K562 (cell line): ENCODE data around the gene UNC93B1. TPM values are rescaled to one million over a fixed set of nuclear protein-coding genes. Genes with fewer than 3 reads are reported as not detected.

Experiments used
- CTBP1 ChIP-seq: fragments of 450-650 bp; IDR thresholded peaks from 2 replicates; pipeline ENCODE4 v1.6.1; 2016; ENCODE audit warnings: borderline replicate concordance
- MGA ChIP-seq: fragments of 450-650 bp; IDR thresholded peaks from 2 replicates; pipeline ENCODE4 v1.6.1; 2016; ENCODE audit warnings: mild to moderate bottlenecking, moderate library complexity
- MTA3 ChIP-seq: fragments of 450-650 bp; formaldehyde crosslinking; IDR thresholded peaks from 2 replicates; pipeline ENCODE4 v1.6.1; 2017; ENCODE audit warnings: mild to moderate bottlenecking, borderline replicate concordance
- NFE2 ChIP-seq: IDR thresholded peaks from 2 replicates; pipeline ENCODE4 v1.6.1; 2014; ENCODE audit warnings: antibody characterized with exemption, low read depth
- SMC3 ChIP-seq: conservative IDR thresholded peaks from 2 replicates; pipeline ENCODE4 v1.6.1; 2011; ENCODE audit warnings: low read depth, low read length, improper control_type of control experiment; ENCODE audit not compliant: insufficient read depth
- STAG1 ChIP-seq: sonication (generic); formaldehyde crosslinking; IDR thresholded peaks from 2 replicates; pipeline ENCODE4 v1.5.0; 2020; ENCODE audit warnings: missing genetic modification reagents, borderline replicate concordance
- polyA plus RNA-seq, 8 experiments: library from polyadenylated mRNA; depleted of rRNA in 4 of 8; stranded (reverse) in 5 of 8; unstranded in 3 of 8; fragments of >200 nt; fragmentation: Nextera tagmentation in 2 of 8; fragmentation: Illumina TruSeq in 1 of 8; extraction: Ambion mirVana in 2 of 8; extraction: Trizol in 1 of 8; gene quantifications; 2 replicates each; pipeline versions ENCODE4 v1.2.1 to v1.2.3, GENCODE V29; 2011 to 2014; ENCODE audit warnings: inconsistent platforms in 1 of 8, missing spikeins in 1 of 8
- total RNA-seq, 7 experiments: library from RNA; depleted of rRNA in 6 of 7; stranded (reverse); fragments of >200 nt in 6 of 7; fragmentation: Illumina TruSeq in 2 of 7; extraction: Trizol in 2 of 7; gene quantifications; 2 replicates each; pipeline versions ENCODE4 v1.2.1 to v1.2.3, GENCODE V29; 2011 to 2021; ENCODE audit warnings: low replicate concordance in 1 of 7
- TF ChIP-seq, protein P1 (sequence below), 3 experiments: IDR thresholded peaks in 2 of 3; conservative IDR thresholded peaks in 1 of 3; 2 replicates each; pipeline ENCODE4 v1.5.1; 2011 to 2012; ENCODE audit warnings: low read length in 3 of 3, mild to moderate bottlenecking in 3 of 3, control low read depth in 2 of 3, improper control_type of control experiment in 1 of 3, inconsistent platforms in 1 of 3, low read depth in 1 of 3, mixed read lengths in 1 of 3, moderate library complexity in 1 of 3; ENCODE audit not compliant: insufficient read depth in 2 of 3

UNC93B1 gene
- total and polyA plus RNA-seq, 9 of the 15 experiments (the other 6 are each of a cell fraction or from before 2014, with no cell fraction given), result 0.10 to 13.6 (median 6.5) TPM

DNA sequence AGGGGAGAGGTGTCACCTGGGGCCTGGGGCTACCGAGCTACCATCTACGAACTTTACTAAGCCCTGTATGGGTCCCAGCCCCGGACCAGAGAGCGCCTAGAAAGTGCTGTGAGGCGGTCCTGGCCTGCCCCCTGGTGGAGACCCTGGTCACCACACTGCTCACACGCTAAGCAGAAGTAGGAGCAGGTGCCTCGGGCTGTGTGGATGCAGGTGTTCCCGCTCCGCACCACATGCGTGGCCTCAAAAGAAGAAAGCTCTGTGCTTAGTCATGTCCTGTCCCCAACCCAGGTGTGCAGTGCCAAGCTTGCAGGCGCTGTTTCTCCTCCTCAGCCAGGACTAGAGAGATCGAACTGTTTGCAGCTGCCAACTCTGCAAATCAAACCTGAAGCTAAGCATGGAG, 10.1 kb downstream of the UNC93B1 start (continued):
- TF ChIP-seq MGA (peak; percentile 54), STAG1 (CRISPR knock-in tag) (peak; percentile 56), NFE2 (0 out of 2 replicates have a peak, but pooled peaks have one; percentile 3), MTA3 (0 out of 2 replicates have a peak, but pooled peaks have one; percentile 23), CTBP1 (peak; percentile 23; the same call in 1 of the 2 replicates), SMC3 (peak; percentile 62)
- TF ChIP-seq, protein P1, sequence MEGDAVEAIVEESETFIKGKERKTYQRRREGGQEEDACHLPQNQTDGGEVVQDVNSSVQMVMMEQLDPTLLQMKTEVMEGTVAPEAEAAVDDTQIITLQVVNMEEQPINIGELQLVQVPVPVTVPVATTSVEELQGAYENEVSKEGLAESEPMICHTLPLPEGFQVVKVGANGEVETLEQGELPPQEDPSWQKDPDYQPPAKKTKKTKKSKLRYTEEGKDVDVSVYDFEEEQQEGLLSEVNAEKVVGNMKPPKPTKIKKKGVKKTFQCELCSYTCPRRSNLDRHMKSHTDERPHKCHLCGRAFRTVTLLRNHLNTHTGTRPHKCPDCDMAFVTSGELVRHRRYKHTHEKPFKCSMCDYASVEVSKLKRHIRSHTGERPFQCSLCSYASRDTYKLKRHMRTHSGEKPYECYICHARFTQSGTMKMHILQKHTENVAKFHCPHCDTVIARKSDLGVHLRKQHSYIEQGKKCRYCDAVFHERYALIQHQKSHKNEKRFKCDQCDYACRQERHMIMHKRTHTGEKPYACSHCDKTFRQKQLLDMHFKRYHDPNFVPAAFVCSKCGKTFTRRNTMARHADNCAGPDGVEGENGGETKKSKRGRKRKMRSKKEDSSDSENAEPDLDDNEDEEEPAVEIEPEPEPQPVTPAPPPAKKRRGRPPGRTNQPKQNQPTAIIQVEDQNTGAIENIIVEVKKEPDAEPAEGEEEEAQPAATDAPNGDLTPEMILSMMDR (IDR thresholded peaks at IDR 0.05 in 2 of 3, conservative IDR thresholded peaks at IDR 0.05 in 1 of 3; ENCODE audit: insufficient read depth in 2 of 3, low read depth in 1 of 3, low read length in 3 of 3), result peak; percentile 59 to 62 (median 59)
